GM21381 (cell line): ENCODE results near the gene CA10.

ENCODE experiments used
- ATAC-seq: cut with Tn5 transposase; IDR thresholded peaks from one replicate; pipeline ENCODE4 v1.9.1; 2021; ENCODE audit warnings: mild to moderate bottlenecking, moderate library complexity; ENCODE audit not compliant: unreplicated experiment

CA10 gene

GRCh38 chr17:51955245-51955644 is 203.3 kb downstream of the CA10 start:
- ATAC-seq = no peak

GRCh38 chr17:51954232-51954765 is 204.2 kb downstream of the CA10 start:
- ATAC-seq = no peak

DNA sequence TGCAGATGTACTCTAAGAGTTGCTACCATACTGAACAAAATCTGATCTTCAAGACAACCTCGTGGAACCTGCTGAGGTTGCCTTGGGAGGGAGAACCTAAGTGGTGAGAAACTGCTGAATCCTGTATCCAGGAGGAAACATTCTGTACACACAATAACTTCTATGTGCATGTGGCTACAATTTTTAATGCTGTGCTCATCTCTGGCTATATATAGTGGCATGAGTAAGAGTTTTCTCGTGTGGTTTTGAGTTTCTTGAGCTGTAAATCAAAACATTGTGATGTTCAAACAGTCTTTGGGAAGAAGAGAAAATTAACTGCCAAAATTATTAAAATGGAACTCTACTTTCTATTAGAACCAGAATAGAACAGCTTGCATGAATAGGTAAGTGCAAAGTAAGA is 206.8 kb downstream of the CA10 start:
- ATAC-seq = no peak

- no peak for ATAC-seq
These were observed 210.4 kb downstream of the CA10 start for GRCh38 chr17:51948128-51948527.

DNA sequence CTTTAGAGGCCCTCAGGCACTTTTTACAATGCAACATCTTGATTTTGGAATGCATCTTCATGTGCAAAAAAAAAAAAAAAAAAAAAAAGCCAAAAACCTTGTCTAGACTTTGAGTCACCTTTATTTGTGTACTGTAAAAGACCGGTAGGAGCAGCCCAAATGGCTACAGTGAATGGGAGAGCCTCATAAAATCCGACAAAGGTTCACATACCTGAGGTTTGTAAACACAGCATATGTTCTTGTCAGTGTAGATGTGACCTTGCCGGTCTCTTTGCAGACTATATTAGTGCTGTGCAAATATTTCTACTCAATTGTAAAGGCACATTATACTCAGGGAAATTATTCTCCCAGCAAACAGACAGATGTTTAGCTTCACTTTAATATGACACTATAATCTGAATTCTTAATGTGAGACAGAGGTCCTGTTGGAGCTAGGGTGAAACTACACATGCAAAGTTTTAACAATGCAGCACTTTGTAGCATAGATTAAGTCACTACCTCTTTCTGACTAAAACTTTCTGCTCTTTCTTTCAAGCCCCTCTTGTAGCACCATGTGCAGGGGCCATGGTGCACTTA is 211.3 kb downstream of the CA10 start:
- no peak for ATAC-seq

- no peak for ATAC-seq
These were observed 212.2 kb downstream of the CA10 start for GRCh38 chr17:51946311-51946710.

- no peak for ATAC-seq
These were observed 217.2 kb downstream of the CA10 start for GRCh38 chr17:51941272-51941671.

DNA sequence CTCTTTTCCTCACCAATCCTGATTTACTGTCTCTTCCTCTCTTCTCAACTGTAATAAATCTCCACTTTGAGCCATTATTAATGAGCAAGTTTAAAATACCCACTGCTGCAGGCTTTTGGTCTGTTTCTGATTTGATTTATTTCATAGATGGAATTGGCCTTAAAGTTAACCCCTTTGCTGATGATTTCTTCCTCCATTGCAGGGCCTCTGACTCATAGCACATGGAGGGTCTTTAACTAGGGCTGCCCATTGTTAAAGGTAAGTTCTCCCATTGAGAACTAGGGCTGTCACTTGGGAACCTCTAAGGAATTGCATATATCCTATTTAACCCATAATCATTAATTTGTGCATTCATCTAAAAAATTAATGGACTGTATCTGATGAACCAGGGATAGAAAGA is 221.2 kb downstream of the CA10 start:
- no peak for ATAC-seq

DNA sequence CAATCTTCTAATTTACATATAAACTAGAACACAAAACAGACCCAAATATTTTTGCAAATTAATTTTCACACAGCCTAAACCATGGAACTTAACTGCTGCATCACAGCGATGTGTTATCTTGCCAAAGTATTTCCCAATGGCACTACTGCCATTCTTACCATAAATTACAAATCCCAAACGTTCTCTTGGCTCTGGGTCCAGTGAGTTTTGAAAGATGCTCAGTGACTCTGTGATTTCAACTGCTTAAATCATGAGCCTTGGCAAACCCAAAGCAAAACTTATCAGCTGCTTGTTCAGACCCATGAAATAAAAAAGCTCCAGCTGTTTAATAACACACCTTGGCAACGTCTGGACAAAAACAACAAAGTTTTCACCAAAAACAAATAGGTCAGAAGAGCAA is 223.0 kb downstream of the CA10 start:
- ATAC-seq = no peak

- ATAC-seq = no peak
These were observed 224.9 kb downstream of the CA10 start for GRCh38 chr17:51933647-51934046.

GRCh38 chr17:51926448-51926847 is 232.1 kb downstream of the CA10 start:
- no peak for ATAC-seq

DNA sequence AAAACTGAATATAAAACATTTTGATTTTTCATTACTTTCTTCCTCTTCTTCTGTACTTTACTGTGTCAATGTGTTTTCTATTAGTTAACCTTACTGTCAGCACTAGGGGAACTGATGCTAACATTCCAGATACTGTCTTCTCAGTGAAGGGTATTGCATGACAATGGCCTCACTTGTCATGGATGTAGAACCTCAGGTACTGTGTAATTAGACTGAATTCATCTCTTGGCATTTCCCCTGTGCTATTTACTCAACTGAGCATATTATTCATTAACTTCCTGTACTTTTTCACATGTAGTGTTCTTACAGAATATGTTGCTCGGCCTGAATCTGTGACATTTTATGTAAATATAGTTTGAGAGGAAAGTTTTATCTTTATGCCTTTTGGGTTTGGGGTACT is 237.0 kb downstream of the CA10 start:
- ATAC-seq = no peak

DNA sequence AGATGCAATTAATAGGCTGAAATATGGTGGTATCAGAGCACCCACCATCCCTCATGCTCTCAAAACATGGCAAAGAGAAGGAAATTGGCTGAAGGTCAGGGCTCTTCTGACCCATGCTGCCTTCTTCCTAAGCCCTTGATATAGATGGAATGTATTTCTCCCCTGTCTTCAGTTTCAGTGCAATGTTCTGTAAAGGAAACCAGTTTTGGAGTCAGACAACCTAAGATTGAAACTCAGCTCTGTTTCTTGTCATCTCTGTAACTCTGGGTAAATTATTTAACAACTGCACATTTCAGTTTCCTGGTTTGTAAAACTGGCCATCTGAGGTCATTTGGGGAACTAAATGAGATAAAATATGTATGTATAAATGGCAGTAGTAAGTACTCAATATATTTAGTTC is 243.9 kb downstream of the CA10 start:
- no peak for ATAC-seq

DNA sequence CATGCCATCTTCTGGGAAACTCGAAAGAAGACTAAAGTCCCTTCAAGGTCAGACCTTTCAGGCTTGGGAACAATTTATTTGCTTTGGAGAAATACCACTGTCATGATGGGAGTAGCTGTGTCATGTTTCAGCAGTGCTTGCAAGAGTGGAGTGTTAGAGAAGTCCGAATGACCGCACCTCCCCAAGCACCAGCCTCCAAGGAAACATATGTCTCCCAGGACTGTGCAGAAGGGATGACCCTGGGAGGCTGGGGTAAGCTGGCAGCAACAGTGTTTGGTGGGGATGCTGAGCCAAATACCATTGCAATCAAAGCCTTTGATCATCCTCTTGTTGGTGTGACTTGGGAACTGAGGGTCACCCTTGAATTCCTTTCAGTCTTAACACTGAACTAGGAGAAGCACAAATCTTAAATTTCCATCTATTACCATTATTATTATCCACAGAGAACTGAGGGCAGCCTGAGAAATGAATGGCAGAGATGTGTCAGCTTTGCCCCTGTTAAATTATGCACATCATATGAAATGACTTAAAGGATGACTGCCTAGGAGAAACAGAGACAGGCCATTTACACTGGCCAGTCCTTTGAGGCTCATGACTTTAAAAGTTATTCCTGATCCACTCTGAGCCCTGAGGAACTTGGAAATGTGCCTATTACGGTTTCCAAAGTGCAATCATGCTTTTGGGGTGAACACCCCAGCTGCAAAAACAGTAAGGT is 244.9 kb downstream of the CA10 start:
- no peak for ATAC-seq

DNA sequence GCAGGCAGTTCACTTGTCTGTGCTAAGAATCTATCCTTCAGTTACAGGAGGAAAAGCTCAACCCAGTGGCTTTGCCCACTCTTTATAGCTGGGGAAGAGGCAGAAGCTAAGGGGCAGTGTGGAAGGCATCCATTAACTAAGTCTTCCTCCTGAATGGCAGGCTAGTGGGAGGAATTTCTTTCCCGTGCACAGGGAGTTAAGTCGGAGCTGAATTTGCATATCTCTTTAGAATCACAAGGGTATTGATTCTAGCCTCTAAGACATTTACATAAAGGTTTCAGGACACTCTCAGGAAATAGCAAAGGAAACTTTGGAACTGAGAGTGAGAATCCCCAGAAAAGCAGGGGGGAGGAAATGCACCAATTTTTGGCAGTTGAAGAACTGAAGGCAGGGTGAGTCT is 245.6 kb downstream of the CA10 start:
- ATAC-seq = no peak

- ATAC-seq = no peak
These were observed 247.3 kb downstream of the CA10 start for GRCh38 chr17:51911237-51911636.

DNA sequence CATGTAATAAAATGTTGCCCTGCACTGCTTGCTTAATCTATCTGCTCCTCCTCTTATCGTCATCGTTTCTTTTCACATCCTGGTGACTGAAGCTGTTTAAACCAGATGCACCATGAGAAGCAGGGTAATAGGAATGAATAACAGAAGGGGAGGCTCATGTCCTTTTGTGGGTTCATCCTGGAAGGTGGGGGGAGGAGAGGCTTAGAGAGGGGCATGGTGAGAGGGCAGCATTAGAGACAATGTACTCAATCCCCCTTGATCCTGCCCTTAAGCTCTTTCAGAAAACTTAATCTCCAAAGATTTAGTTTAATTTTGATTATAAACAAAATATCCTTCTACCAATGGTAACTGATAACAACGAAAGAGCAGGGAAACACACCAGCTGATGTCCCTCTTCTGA is 248.5 kb downstream of the CA10 start:
- ATAC-seq = no peak

DNA sequence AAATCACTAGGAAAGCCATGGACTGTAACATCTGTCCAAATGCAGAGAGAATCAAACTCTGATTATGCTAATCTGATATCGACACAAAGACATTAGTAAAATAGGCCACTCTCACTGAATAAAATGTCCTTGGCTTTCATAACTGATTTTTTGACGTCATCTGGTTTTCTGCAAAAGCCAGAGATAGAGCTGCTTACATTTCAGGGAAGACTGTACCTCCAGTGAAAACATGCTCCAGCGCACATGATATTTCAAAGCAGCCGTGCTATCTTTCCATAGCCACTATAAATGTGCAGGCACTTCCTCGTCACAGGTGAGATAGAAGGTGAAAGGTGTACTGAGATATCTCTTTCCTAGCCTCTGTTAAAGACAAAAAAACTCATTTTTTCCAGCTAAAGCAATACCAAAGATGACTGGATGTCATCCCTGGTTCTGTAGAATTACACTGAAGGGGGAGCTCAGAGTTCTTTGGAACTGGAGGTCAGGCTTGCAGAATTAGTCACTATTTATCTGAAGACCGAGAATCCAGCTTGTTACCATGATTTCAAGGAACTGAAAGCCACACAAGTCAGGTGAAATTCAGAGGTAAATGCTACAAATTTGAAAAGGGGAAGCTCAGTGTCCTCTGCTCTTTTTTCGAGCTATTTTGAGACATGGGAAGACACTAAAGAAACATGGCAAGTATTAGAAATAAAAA is 249.5 kb downstream of the CA10 start:
- no peak for ATAC-seq

DNA sequence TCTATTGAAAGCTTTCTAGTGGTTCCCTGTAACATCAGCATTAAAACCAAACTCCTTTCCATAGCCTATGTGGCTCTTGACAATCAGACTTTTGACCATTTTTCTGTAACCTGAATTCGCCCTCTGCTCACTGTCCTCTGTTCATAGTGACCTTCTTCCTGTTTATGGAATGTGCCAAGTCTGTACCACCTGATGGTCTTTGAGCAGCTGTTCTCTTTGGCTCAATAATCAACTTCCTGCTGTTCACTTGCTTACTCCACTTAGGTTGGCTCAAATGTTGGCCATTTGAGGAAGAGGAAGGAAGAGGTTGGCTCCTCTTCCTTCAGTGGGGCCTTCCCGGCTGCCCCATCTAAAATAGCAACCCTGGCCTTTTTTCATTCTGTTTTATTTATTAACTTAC is 251.5 kb downstream of the CA10 start:
- no peak for ATAC-seq

DNA sequence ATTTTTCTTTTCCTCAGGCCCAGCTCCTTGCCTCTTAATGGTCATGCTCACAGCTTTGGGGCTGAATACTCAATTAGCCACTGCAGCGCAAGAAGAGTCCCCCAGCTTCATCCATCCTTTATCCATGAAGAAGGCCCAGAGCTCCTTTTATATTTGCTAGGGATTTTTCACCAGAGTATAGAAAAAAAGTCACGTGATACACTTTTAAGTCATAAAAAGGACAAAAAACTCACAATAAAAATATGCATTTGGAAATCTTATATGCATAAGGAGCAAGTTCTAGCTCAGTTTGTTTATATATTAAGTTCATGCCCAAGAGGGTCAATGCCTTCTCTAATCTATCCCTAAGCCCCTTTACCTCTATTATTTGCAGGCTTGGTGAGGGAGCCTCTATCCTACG is 254.1 kb downstream of the CA10 start:
- no peak for ATAC-seq

GRCh38 chr17:51901242-51901641 is 257.3 kb downstream of the CA10 start:
- ATAC-seq = no peak

- ATAC-seq = no peak
These were observed 266.6 kb downstream of the CA10 start for GRCh38 chr17:51891936-51892335.
